A549 (cell line): Measurements from ENCODE around the gene ABCA13. TPM values are rescaled to one million over a fixed set of nuclear protein-coding genes. Genes with fewer than 3 reads are reported as not detected.

Experiments used
- ATAC-seq, 2 experiments: fragments of 200-7000 bp in 1 of 2; fragments of >200 bp in 1 of 2; cut with Nextera tagmentation in 1 of 2; cut with Tn5 transposase in 1 of 2; 3 replicates each; pipeline versions ENCODE4 v1.8.0 to v1.9.1; 2018 to 2020; ENCODE audit warnings: mild to moderate bottlenecking in 1 of 2, moderate library complexity in 1 of 2
- CTCF ChIA-PET: fragments of 300-600 bp; sonication (Branson Sonifier 250); formaldehyde crosslinking; extraction: SDS; loops from one replicate; lab custom pipeline; 2021; ENCODE audit warnings: antibody characterized with exemption, inconsistent platforms; lab: Yijun Ruan, JAX
- POLR2A ChIA-PET: fragments of 350-600 bp; formaldehyde crosslinking; extraction: SDS; loops from one replicate; lab custom pipeline; 2021; ENCODE audit warnings: antibody characterized with exemption, inconsistent platforms; lab: Yijun Ruan, JAX
- DNase-seq, 2 experiments: peaks; one replicate each; pipeline versions ENCODE4 v3.0.0 to v3.0.0-alpha.2; 2011 to 2016; ENCODE audit warnings: low read depth in 1 of 2, low spot score in 1 of 2
- FAIRE-seq: peaks from 2 replicates; lab custom pipeline; 2011; peaks lifted over from hg19 to GRCh38; lab: Jason Lieb, UNC
- H3K27ac ChIP-seq, 2 experiments: fragments of >200 bp; sonication (Bioruptor Twin); formaldehyde crosslinking; 3 replicates each; pipeline ENCODE4 v1.5.1; 2016 to 2017
- H3K4me1 ChIP-seq: fragments of >200 bp; sonication (Bioruptor Twin); formaldehyde crosslinking; 3 replicates; pipeline ENCODE4 v1.6.1; 2016
- H3K4me2 ChIP-seq: fragments of >200 bp; sonication (Bioruptor Twin); formaldehyde crosslinking; 3 replicates; pipeline ENCODE4 v1.6.1; 2016
- H3K4me3 ChIP-seq: fragments of >200 bp; sonication (Bioruptor Twin); formaldehyde crosslinking; 3 replicates; pipeline ENCODE4 v1.5.1; 2016
- H3K9me3 ChIP-seq: fragments of >200 bp; sonication (Bioruptor Twin); formaldehyde crosslinking; 3 replicates; pipeline ENCODE4 v1.6.1; 2016
- ATOH8 ChIP-seq: fragments of 250-450 bp; sonication (Bioruptor Pico); IDR thresholded peaks from 2 replicates; pipeline ENCODE4 v1.5.0; 2020; ENCODE audit warnings: low read depth, mild to moderate bottlenecking, moderate library complexity
- EP300 ChIP-seq, 2 experiments: fragments of >200 bp; sonication (Bioruptor Twin); formaldehyde crosslinking; IDR thresholded peaks; 2 replicates in 1 of 2; 3 replicates in 1 of 2; pipeline ENCODE4 v1.6.1; 2016 to 2017
- FOSB ChIP-seq: fragments of 250-450 bp; sonication (Bioruptor Pico); IDR thresholded peaks from 2 replicates; pipeline ENCODE4 v1.5.0; 2020; ENCODE audit warnings: mild to moderate bottlenecking, moderate library complexity
- FOSL2 ChIP-seq, 2 experiments: fragments of 450-650 bp in 1 of 2; fragments of >200 bp in 1 of 2; sonication (Bioruptor Twin) in 1 of 2; formaldehyde crosslinking; IDR thresholded peaks; 2 replicates each; pipeline versions ENCODE4 v1.5.0 to v1.6.1; 2016 to 2020; ENCODE audit warnings: mild to moderate bottlenecking in 1 of 2, moderate library complexity in 1 of 2
- HMGXB4 ChIP-seq: fragments of 250-450 bp; sonication (Bioruptor Pico); IDR thresholded peaks from 2 replicates; pipeline ENCODE4 v1.5.0; 2021; ENCODE audit warnings: mild to moderate bottlenecking, moderate library complexity, borderline replicate concordance
- HOXA7 ChIP-seq: fragments of 250-450 bp; sonication (Bioruptor Pico); IDR thresholded peaks from 2 replicates; pipeline ENCODE4 v1.5.0; 2020; ENCODE audit warnings: mild to moderate bottlenecking, moderate library complexity
- HOXB13 ChIP-seq: fragments of 250-450 bp; sonication (Bioruptor Pico); IDR thresholded peaks from 2 replicates; pipeline ENCODE4 v1.5.0; 2020; ENCODE audit warnings: low read depth, mild to moderate bottlenecking, moderate library complexity
- KDM5A ChIP-seq: fragments of 200-600 bp; sonication (generic); IDR thresholded peaks from 2 replicates; pipeline ENCODE4 v1.6.1; 2016; ENCODE audit warnings: antibody characterized with exemption, mild to moderate bottlenecking
- MAZ ChIP-seq: fragments of 150-350 bp; IDR thresholded peaks from 2 replicates; pipeline ENCODE4 v1.6.1; 2014; ENCODE audit warnings: antibody characterized with exemption, low read depth, low read length, borderline replicate concordance
- NPAS2 ChIP-seq: fragments of 250-450 bp; sonication (Bioruptor Pico); IDR thresholded peaks from 2 replicates; pipeline ENCODE4 v1.8.0; 2022; ENCODE audit warnings: mild to moderate bottlenecking, moderate library complexity, borderline replicate concordance
- NR3C1 ChIP-seq: fragments of >200 bp; sonication (Bioruptor Twin); formaldehyde crosslinking; IDR thresholded peaks from 3 replicates; pipeline ENCODE4 v1.6.1; 2017
- PBX3 ChIP-seq: IDR thresholded peaks from 2 replicates; pipeline ENCODE4 v1.6.1; 2012
- POLR2A ChIP-seq: IDR thresholded peaks from 2 replicates; pipeline ENCODE4 v1.6.1; 2012; ENCODE audit warnings: mild to moderate bottlenecking, low read length
- RNF2 ChIP-seq: fragments of 200-600 bp; sonication (generic); IDR thresholded peaks from 2 replicates; pipeline ENCODE4 v1.6.1; 2016; ENCODE audit warnings: low read depth, mild to moderate bottlenecking, antibody characterized with exemption, moderate library complexity, borderline replicate concordance
- SMC3 ChIP-seq: fragments of >200 bp; sonication (Bioruptor Twin); formaldehyde crosslinking; IDR thresholded peaks from 3 replicates; pipeline ENCODE4 v1.6.1; 2018; ENCODE audit warnings: inconsistent platforms
- SREBF2 ChIP-seq: fragments of 450-650 bp; IDR thresholded peaks from 2 replicates; pipeline ENCODE4 v1.6.1; 2014; ENCODE audit warnings: mild to moderate bottlenecking, moderate library complexity
- TFCP2L1 ChIP-seq: fragments of 250-450 bp; sonication (Bioruptor Pico); IDR thresholded peaks from 2 replicates; pipeline ENCODE4 v1.5.0; 2021; ENCODE audit warnings: mild to moderate bottlenecking
- ZC3H11A ChIP-seq: fragments of 450-650 bp; IDR thresholded peaks from 2 replicates; pipeline ENCODE4 v1.6.1; 2014; ENCODE audit warnings: antibody characterized with exemption, mild to moderate bottlenecking
- ZFP36 ChIP-seq: fragments of 450-650 bp; IDR thresholded peaks from 2 replicates; pipeline ENCODE4 v1.6.1; 2014; ENCODE audit warnings: borderline replicate concordance; ENCODE audit not compliant: partially characterized antibody
- ZNF302 ChIP-seq: fragments of 250-450 bp; sonication (Bioruptor Pico); IDR thresholded peaks from 2 replicates; pipeline ENCODE4 v1.9.0; 2021; ENCODE audit warnings: inconsistent platforms, mild to moderate bottlenecking, moderate library complexity
- WGBS: methylation state at CpG from one replicate; pipeline ENCODE4 v1.1.6; 2017; ENCODE audit errors: missing lambda C conversion rate; 5-methylcytosine and 5-hydroxymethylcytosine counted together
- polyA plus RNA-seq, 4 experiments: library from polyadenylated mRNA; depleted of rRNA in 3 of 4; stranded (reverse); fragments of >200 nt; fragmentation: RNase III in 1 of 4; extraction: RNeasy Plus Mini Kit Qiagen cat#74134 plus additional on column Dnase treatment in 1 of 4; gene quantifications; 2 replicates in 3 of 4; 3 replicates in 1 of 4; pipeline ENCODE4 v1.2.3, GENCODE V29; 2011 to 2017

ABCA13 gene
- polyA plus RNA-seq, 2 of the 4 experiments (the other 2 are of a cell fraction), result 0.01 TPM; not detected in 1

- no peak for FAIRE-seq
- ChIA-PET POLR2A (no interaction called here), CTCF (interaction anchor here (0.6 to 1.9 kb wide), 2 partner anchors 22 to 176 kb away, joined by 3 to 6 read pairs; no protein-coding TSS in a partner anchor)
Observed at GRCh38 chr7:48176356-48176893, 5.2 kb downstream of the ABCA13 start.

GRCh38 chr7:48177271-48177670, 6.0 kb downstream of the ABCA13 start:
- ATAC-seq (no peak), DNase-seq (no peak), FAIRE-seq (no peak)
- H3K9me3 ChIP-seq, result no peaks in the 10 kb centered on the region
- no peak for TF ChIP-seq POLR2A
- TF ChIP-seq FOSL2 (IDR thresholded peaks at IDR 0.05), result no peak
- TF ChIP-seq FOSL2 (CRISPR knock-in tag; IDR thresholded peaks at IDR 0.05), result no peak
- no peak for TF ChIP-seq MAZ
- no peak for TF ChIP-seq FOSB (CRISPR knock-in tag)
- no peak for TF ChIP-seq ZC3H11A
- TF ChIP-seq HOXA7 (CRISPR knock-in tag), result no peak
- TF ChIP-seq KDM5A, result no peak
- no peak for TF ChIP-seq SMC3
- TF ChIP-seq PBX3, result no peak
- TF ChIP-seq EP300 (IDR thresholded peaks at IDR 0.05), result no peak
- TF ChIP-seq NR3C1, result no peak
- no peak for TF ChIP-seq ATOH8 (CRISPR knock-in tag)
- TF ChIP-seq ZFP36, result no peak
- no peak for TF ChIP-seq NPAS2 (CRISPR knock-in tag)
- TF ChIP-seq HOXB13, result no peak
- TF ChIP-seq SREBF2, result no peak
- no peak for TF ChIP-seq ZNF302 (CRISPR knock-in tag)
- H3K27ac ChIP-seq, result no peak overlapping the region
- ChIA-PET CTCF (interaction anchor here (0.6 to 1.9 kb wide), 2 partner anchors 23 to 175 kb away, joined by 3 to 6 read pairs; no protein-coding TSS in a partner anchor), POLR2A (no interaction called here)
- no peak overlapping the region for H3K4me2 ChIP-seq
- 67% methylated on average over 10 of the region's 11 CpGs for WGBS
- 0 out of 3 replicates have a peak, but pooled peaks cover 4% of the 10 kb centered on the region for H3K4me1 ChIP-seq
- H3K4me3 ChIP-seq, result no peak overlapping the region

More at GRCh38 chr7:48176356-48176893, 5.2 kb downstream of the ABCA13 start:
- 53% methylated on average over 2 of the region's 2 CpGs for WGBS
- H3K4me2 ChIP-seq, result no peak overlapping the region
- no peak overlapping the region for H3K27ac ChIP-seq
- H3K4me3 ChIP-seq, result no peak overlapping the region
- TF ChIP-seq RNF2 (no peak), PBX3 (no peak), TFCP2L1 (no peak), KDM5A (no peak), HMGXB4 (no peak)
- 0 out of 3 replicates have a peak, but pooled peaks cover 4% of the 10 kb centered on the region for H3K4me1 ChIP-seq
- ATAC-seq (no peak), DNase-seq (no peak)
- no peaks in the 10 kb centered on the region for H3K9me3 ChIP-seq
